NCI-H2227 (cell line): ENCODE data around the gene ABTB1.

Source experiments
- DNase-seq: peaks from one replicate; lab custom pipeline; 2025; ENCODE audit not compliant: unreplicated experiment; lab: John Stamatoyannopoulos, UW

ABTB1 gene

GRCh38 chr3:127686512-127686894, 13.8 kb downstream of the ABTB1 start:
- DNase-seq, result no peak

GRCh38 chr3:127687228-127687737, 14.5 kb downstream of the ABTB1 start:
- DNase-seq, result no peak

GRCh38 chr3:127688022-127688415, 15.3 kb downstream of the ABTB1 start:
- DNase-seq, result no peak

GRCh38 chr3:127688416-127689265, 15.9 kb downstream of the ABTB1 start:
- DNase-seq, result no peak

GRCh38 chr3:127689266-127689860, 16.6 kb downstream of the ABTB1 start:
- DNase-seq, result no peak

- DNase-seq, result no peak
These were observed 17.4 kb downstream of the ABTB1 start for GRCh38 chr3:127690106-127690505.

- DNase-seq, result no peak
These were observed 18.2 kb downstream of the ABTB1 start for GRCh38 chr3:127690823-127691452.

GRCh38 chr3:127691489-127691888, 18.7 kb downstream of the ABTB1 start:
- DNase-seq, result no peak

- no peak for DNase-seq
These were observed 19.2 kb downstream of the ABTB1 start for GRCh38 chr3:127691974-127692373.

- no peak for DNase-seq
These were observed 20.0 kb downstream of the ABTB1 start for GRCh38 chr3:127692501-127693335.

GRCh38 chr3:127693336-127693843, 20.6 kb downstream of the ABTB1 start:
- no peak for DNase-seq

GRCh38 chr3:127694467-127695215, 21.9 kb downstream of the ABTB1 start:
- DNase-seq, result peak; percentile 23

GRCh38 chr3:127697551-127698240, 24.9 kb downstream of the ABTB1 start:
- DNase-seq, result peak; percentile 79

GRCh38 chr3:127698286-127698685, 25.5 kb downstream of the ABTB1 start:
- DNase-seq, result no peak

GRCh38 chr3:127698691-127699415, 26.1 kb downstream of the ABTB1 start:
- no peak for DNase-seq

- no peak for DNase-seq
These were observed 26.9 kb downstream of the ABTB1 start for GRCh38 chr3:127699416-127700300.

- no peak for DNase-seq
These were observed 27.7 kb downstream of the ABTB1 start for GRCh38 chr3:127700406-127700805.
